Measurements from ENCODE around the gene ZSCAN30. TPM values are rescaled to one million over a fixed set of nuclear protein-coding genes. Genes with fewer than 3 reads are reported as not detected.

ZSCAN30 gene
- total RNA-seq, 2 donors from 2014 or later, result 19.5 to 45.8 TPM

DNA sequence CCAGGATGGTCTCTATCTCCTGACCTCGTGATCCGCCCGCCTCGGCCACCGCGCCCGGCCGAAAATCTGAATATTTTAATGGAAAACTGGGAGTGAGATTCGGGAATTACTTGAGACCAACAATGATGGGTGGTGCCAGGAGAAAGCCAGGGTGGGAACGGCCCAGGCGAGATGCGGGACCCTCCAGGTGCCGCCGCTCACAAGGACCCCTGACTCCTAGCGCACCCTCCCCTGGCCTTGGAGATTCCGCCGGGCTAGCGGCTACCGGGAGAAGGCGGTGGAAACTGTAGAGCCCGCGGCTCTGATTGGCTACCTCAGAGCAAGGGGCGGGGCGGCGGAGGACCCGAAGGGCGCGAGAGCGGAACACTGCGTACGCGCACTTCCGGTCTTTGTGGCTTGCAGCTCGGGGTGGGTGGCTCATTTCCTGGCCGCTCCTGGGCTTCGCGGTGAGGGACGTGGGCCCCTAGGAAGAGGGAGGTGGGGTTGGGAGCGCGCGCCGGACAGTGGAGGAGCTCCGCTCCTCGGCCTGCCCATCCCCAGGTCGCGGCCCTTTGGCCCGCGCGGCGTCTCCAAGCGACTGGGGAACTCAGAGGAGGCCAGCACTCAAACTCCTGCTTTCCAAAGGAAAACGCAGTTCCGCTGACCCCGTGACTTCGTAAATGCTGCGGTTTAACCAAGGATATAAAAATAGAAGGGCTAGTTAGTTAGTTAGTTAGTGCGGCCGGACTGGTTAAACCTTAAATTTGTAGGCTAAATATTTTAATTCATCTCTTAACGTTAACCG, 49.2 kb downstream of the ZSCAN30 start, which contains the start of gene ZNF397:
Gene ZNF397, plus strand, starts transcription at position 371 of the 784 bp plus-strand sequence. CDS start 1,437 bp downstream, outside the sequence.
- Histone ChIP-seq H3K4me3 (peak within 1 kb of the TSS; percentile 98), H3K27me3 (replicated peaks; ENCODE audit: insufficient read depth) (no peaks in the 10 kb centered on the region), H3K4me1 (ENCODE audit: control insufficient read depth in 1 of 2, low read depth in 2 of 2) (peaks cover 9 to 14% of the 10 kb centered on the region in 2 donors), H3K36me3 (peaks cover 34% of the 10 kb centered on the region), H3K27ac (peak within 1 kb of the TSS; percentile 99 to 100), H3K9me3 (no peaks in the 10 kb centered on the region)
- TF ChIP-seq, protein P1, sequence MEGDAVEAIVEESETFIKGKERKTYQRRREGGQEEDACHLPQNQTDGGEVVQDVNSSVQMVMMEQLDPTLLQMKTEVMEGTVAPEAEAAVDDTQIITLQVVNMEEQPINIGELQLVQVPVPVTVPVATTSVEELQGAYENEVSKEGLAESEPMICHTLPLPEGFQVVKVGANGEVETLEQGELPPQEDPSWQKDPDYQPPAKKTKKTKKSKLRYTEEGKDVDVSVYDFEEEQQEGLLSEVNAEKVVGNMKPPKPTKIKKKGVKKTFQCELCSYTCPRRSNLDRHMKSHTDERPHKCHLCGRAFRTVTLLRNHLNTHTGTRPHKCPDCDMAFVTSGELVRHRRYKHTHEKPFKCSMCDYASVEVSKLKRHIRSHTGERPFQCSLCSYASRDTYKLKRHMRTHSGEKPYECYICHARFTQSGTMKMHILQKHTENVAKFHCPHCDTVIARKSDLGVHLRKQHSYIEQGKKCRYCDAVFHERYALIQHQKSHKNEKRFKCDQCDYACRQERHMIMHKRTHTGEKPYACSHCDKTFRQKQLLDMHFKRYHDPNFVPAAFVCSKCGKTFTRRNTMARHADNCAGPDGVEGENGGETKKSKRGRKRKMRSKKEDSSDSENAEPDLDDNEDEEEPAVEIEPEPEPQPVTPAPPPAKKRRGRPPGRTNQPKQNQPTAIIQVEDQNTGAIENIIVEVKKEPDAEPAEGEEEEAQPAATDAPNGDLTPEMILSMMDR (IDR thresholded peaks at IDR 0.05), result no peak
- DNase-seq (ENCODE audit: low spot score), result peak; percentile 91
- peak; percentile 97 for ATAC-seq (ENCODE audit: insufficient number of reproducible peaks, low FRiP score, low read depth)

DNA sequence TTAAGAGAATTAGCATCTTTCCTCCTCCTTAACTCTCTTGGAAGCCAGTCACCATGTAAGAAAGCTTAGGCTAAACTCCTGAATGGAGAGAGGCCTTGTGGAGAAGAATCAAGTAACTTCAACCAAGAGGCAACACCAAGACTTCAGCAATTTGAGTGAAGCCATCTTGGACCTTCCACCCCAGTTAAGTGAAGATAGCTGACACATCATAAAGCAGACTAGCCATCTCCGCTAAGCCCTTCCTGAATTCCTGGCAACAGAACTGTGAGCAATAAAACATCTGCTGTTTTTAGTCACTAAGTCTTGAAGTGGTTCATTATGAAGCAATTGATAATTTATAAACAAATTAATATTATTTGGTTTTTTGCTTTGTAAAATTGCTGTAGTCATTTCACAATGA, 50.7 kb downstream of the ZSCAN30 start:
- no peaks in the 10 kb centered on the region for H3K9me3 ChIP-seq
- TF ChIP-seq, protein P1 (IDR thresholded peaks at IDR 0.05), result no peak
- H3K36me3 ChIP-seq, result peaks cover 21% of the 10 kb centered on the region
- H3K4me3 ChIP-seq, result no peak overlapping the region
- H3K4me1 ChIP-seq (ENCODE audit: control insufficient read depth in 1 of 2, low read depth in 2 of 2), result peaks cover 9 to 14% of the 10 kb centered on the region in 2 donors
- DNase-seq (ENCODE audit: low spot score) (no peak), ATAC-seq (ENCODE audit: insufficient number of reproducible peaks, low FRiP score, low read depth) (no peak)
- no peaks in the 10 kb centered on the region for H3K27me3 ChIP-seq (replicated peaks; ENCODE audit: insufficient read depth)
- H3K27ac ChIP-seq, result no peak overlapping the region

DNA sequence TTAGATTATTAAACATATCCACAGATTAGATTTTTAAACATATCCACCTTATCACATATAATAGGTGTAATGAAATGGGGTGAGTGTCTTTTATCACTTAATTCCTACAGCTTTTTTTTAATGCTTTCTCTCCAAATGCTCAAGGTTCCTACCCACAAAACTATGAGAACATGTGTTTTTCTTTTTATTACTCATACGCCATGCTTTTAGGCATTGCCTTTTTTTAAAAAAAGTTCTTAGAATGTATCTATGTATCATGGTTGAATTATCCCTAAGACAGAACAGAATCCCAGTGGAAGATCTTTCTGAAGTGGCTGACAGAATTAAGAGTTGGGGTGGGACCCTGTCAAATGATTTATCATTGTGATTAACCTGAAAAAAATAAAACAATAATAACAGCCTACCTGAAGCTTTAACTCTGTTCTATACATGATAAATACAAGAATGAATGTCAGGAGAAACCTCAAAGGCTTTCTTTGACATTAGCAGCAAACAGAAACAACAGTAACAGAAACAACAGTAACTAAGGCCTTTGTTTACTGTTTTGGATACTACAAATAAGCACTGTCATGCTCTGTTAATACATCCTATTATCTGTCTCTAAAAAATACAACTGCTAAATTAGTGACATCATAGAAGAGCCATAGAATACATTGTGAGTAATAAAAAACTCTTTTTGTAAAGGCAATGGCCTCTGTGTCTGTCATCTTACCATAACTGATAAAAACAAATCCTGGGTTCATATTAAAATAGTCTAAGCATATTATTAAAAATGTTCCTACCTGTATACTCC, 53.3 kb downstream of the ZSCAN30 start:
- H3K36me3 ChIP-seq, result no peaks in the 10 kb centered on the region
- peaks cover under 1% of the 10 kb centered on the region in 2 donors for H3K4me1 ChIP-seq (ENCODE audit: control insufficient read depth in 1 of 2, low read depth in 2 of 2)
- TF ChIP-seq, protein P1 (IDR thresholded peaks at IDR 0.05), result no peak
- H3K27ac ChIP-seq, result no peak overlapping the region
- no peaks in the 10 kb centered on the region for H3K9me3 ChIP-seq
- DNase-seq (ENCODE audit: low spot score) (no peak), ATAC-seq (ENCODE audit: insufficient number of reproducible peaks, low FRiP score, low read depth) (no peak)
- H3K27me3 ChIP-seq (replicated peaks; ENCODE audit: insufficient read depth), result no peaks in the 10 kb centered on the region
- no peak overlapping the region for H3K4me3 ChIP-seq

DNA sequence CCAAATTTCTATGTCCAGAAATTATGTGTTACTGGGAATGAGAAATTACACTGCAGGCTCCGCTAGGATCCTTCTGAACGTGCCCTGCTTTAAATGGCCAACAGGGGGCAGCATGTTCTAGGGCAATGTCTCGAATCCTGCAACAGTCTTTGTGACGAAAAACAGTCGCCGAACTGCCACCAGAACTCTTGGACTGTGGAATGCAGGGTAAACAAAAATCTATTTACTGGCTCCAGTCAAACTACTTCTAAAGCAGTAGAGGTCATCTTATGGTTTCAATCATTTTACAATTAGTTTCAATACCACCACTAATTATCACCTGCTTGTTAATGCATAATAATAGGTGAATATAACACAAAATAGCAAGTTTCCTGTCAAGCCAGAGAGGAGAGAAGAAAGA, 59.0 kb downstream of the ZSCAN30 start:
- TF ChIP-seq, protein P1 (IDR thresholded peaks at IDR 0.05), result peak; percentile 87
- ATAC-seq (ENCODE audit: insufficient number of reproducible peaks, low FRiP score, low read depth) (peak; percentile 95), DNase-seq (ENCODE audit: low spot score) (peak; percentile 33)
- peak overlapping the region; percentile 54 for H3K4me3 ChIP-seq
- no peaks in the 10 kb centered on the region for H3K4me1 ChIP-seq (ENCODE audit: control insufficient read depth in 1 of 2, low read depth in 2 of 2)
- H3K27me3 ChIP-seq (replicated peaks; ENCODE audit: insufficient read depth), result no peaks in the 10 kb centered on the region
- no peak overlapping the region for H3K27ac ChIP-seq
- H3K9me3 ChIP-seq, result no peaks in the 10 kb centered on the region
- no peaks in the 10 kb centered on the region for H3K36me3 ChIP-seq

DNA sequence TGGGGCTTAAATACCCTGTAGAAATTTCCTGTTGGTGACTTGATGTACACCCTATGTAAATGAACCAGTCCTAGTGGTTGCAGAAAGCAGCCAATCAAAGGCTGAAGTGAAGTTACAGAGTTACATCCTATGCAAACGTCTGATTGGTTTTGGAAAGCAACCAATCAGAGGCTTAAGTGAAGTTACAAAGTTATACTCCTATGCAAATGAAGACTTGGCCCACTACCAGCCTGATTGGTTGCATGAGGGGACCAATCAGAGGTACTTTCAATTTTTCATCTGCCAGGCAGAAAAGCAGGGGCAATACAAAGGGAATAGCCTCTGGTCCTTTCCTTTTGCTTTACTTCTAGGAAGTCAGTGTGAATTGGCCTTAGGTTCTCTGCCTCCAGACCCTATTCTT, 62.8 kb downstream of the ZSCAN30 start:
- DNase-seq (ENCODE audit: low spot score) (no peak), ATAC-seq (ENCODE audit: insufficient number of reproducible peaks, low FRiP score, low read depth) (no peak)
- Histone ChIP-seq H3K27me3 (replicated peaks; ENCODE audit: insufficient read depth) (no peaks in the 10 kb centered on the region), H3K9me3 (no peaks in the 10 kb centered on the region), H3K36me3 (no peaks in the 10 kb centered on the region), H3K27ac (no peak overlapping the region), H3K4me1 (ENCODE audit: control insufficient read depth in 1 of 2, low read depth in 2 of 2) (no peaks in the 10 kb centered on the region), H3K4me3 (no peak overlapping the region)
- TF ChIP-seq, protein P1 (IDR thresholded peaks at IDR 0.05), result no peak
